GM21825 (cell line): ENCODE measurements around the gene TOE1.

Source experiments
- ATAC-seq: cut with Tn5 transposase; IDR thresholded peaks from one replicate; pipeline ENCODE4 v1.9.1; 2021; ENCODE audit warnings: mild to moderate bottlenecking, moderate library complexity; ENCODE audit not compliant: unreplicated experiment

Gene TOE1

GRCh38 chr1:45326627-45327623 is 13.0 kb upstream of the TOE1 start, which contains the start of gene HPDL:
TSS of gene HPDL (plus strand) at chr1:45326895. CDS start at chr1:45327149, 254 bp downstream.
- ATAC-seq, result no peak

- no peak for ATAC-seq
Observed at GRCh38 chr1:45327644-45328515, 12.1 kb upstream of the TOE1 start.

GRCh38 chr1:45328680-45329079 is 11.3 kb upstream of the TOE1 start:
- no peak for ATAC-seq

- no peak for ATAC-seq
Observed at GRCh38 chr1:45329445-45329844, 10.5 kb upstream of the TOE1 start.

GRCh38 chr1:45331436-45332345 is 8.3 kb upstream of the TOE1 start:
- no peak for ATAC-seq

GRCh38 chr1:45332346-45332720 is 7.6 kb upstream of the TOE1 start:
- ATAC-seq, result no peak

GRCh38 chr1:45334308-45335245 is 5.4 kb upstream of the TOE1 start:
- ATAC-seq, result no peak

GRCh38 chr1:45335855-45336324 is 4.1 kb upstream of the TOE1 start:
- no peak for ATAC-seq

- no peak for ATAC-seq
Observed at GRCh38 chr1:45337630-45338325, 2.2 kb upstream of the TOE1 start.

- no peak for ATAC-seq
Observed at GRCh38 chr1:45340816-45341466, 971 bp downstream of the TOE1 start.

GRCh38 chr1:45344499-45344898 is 4.5 kb downstream of the TOE1 start:
- ATAC-seq, result no peak

GRCh38 chr1:45345014-45345413 is 5.0 kb downstream of the TOE1 start:
- ATAC-seq, result no peak

- ATAC-seq, result no peak
Observed at GRCh38 chr1:45346473-45346872, 6.5 kb downstream of the TOE1 start.

- ATAC-seq, result no peak
Observed at GRCh38 chr1:45348020-45348419, 8.1 kb downstream of the TOE1 start.

GRCh38 chr1:45348609-45348965 is 8.6 kb downstream of the TOE1 start:
- ATAC-seq, result no peak

- no peak for ATAC-seq
Observed at GRCh38 chr1:45348966-45349677, 9.2 kb downstream of the TOE1 start.

- no peak for ATAC-seq
Observed at GRCh38 chr1:45351508-45351907, 11.5 kb downstream of the TOE1 start.

- no peak for ATAC-seq
Observed at GRCh38 chr1:45353685-45354084, 13.7 kb downstream of the TOE1 start.
